SK-MEL-5 (cell line): ENCODE measurements around the gene TMEM187. TPM values are rescaled to one million over a fixed set of nuclear protein-coding genes. Genes with fewer than 3 reads are reported as not detected.

ENCODE experiments used
- small RNA-seq, 2 experiments: library from RNA; depleted of rRNA; stranded (forward); fragments of <200 nt; gene quantifications; one replicate each; pipeline ENCODE3, GENCODE V24; 2014
- total RNA-seq: library from RNA; depleted of rRNA; stranded (reverse); fragments of >200 nt; shearing (Covaris generic); gene quantifications from 2 replicates; pipeline ENCODE4 v1.2.3, GENCODE V29; 2014; rRNA removed

Gene TMEM187
- total RNA-seq, 1 experiment from 2014 or later: 5.8 TPM

Small RNA genes lying within 50 kb of the gene (small RNA-seq; reads per million reads assigned to genes)
- 0 reads per million in 2 experiments for gene MIR3202-1

Other genes starting within 250 kb of the TMEM187 start
- 363 and 424 TPM in 2 replicates for gene BCAP31, start 248.4 kb upstream of the TMEM187 start, total RNA-seq
- gene ABCD1, start 247.9 kb upstream of the TMEM187 start, total RNA-seq: 39.1 and 43.5 TPM in 2 replicates
- gene PLXNB3, start 208.5 kb upstream of the TMEM187 start, total RNA-seq: 2.7 and 4.8 TPM in 2 replicates
- 0.05 TPM in 1 of 2 replicates, not detected in the other for gene SRPK3, start 191.7 kb upstream of the TMEM187 start, total RNA-seq
- gene IDH3G, start 178.4 kb upstream of the TMEM187 start, total RNA-seq: 87.1 and 93.3 TPM in 2 replicates
- gene SSR4, start 178.1 kb upstream of the TMEM187 start, total RNA-seq: 382 and 384 TPM in 2 replicates
- gene PDZD4, start 142.2 kb upstream of the TMEM187 start, total RNA-seq: 14.6 and 15.2 TPM in 2 replicates
- gene L1CAM, start 86.6 kb upstream of the TMEM187 start, total RNA-seq: 58.4 and 78.9 TPM in 2 replicates
- 0.26 and 0.27 TPM in 2 replicates for gene AVPR2, start 68.1 kb upstream of the TMEM187 start, total RNA-seq
- gene ARHGAP4, start 46.5 kb upstream of the TMEM187 start, total RNA-seq: 15.0 and 17.5 TPM in 2 replicates
- gene NAA10, start 37.7 kb upstream of the TMEM187 start, total RNA-seq: 85.7 and 96.4 TPM in 2 replicates
- gene RENBP, start 28.1 kb upstream of the TMEM187 start, total RNA-seq: 12.3 and 13.4 TPM in 2 replicates
- 22.6 and 23.3 TPM in 2 replicates for gene HCFC1, start 936 bp upstream of the TMEM187 start, total RNA-seq
- gene IRAK1, start 47.1 kb downstream of the TMEM187 start, total RNA-seq: 45.1 and 52.6 TPM in 2 replicates
- 57.0 and 65.5 TPM in 2 replicates for gene MECP2, start 125.0 kb downstream of the TMEM187 start, total RNA-seq
- not detected in 2 replicates for gene OPN1LW, start 171.5 kb downstream of the TMEM187 start, total RNA-seq
- not detected in 2 replicates for gene OPN1MW, start 209.8 kb downstream of the TMEM187 start, total RNA-seq
- not detected in 2 replicates for gene OPN1MW2, start 247.0 kb downstream of the TMEM187 start, total RNA-seq